A549 treated with Hydrocortisone at 1 μM for 4 hours (cell line): Measurements from ENCODE around the gene ZNF460. TPM values are rescaled to one million over a fixed set of nuclear protein-coding genes. Genes with fewer than 3 reads are reported as not detected.

ENCODE experiments used
- total RNA-seq: library from RNA; stranded (reverse); fragments of 200-300 nt; extraction: Qiagen RNA extraction; gene quantifications from 5 replicates; pipeline ENCODE4 v1.2.3, GENCODE V29; 2022

Gene ZNF460
- total RNA-seq = 0.76 to 1.3 TPM (median 1.1 TPM) in 5 replicates

GRCh38 chr19:57280165-57280961 lies at the start of gene ZNF460:
Gene ZNF460 (plus strand): TSS chr19:57280485. CDS start chr19:57280807, 322 bp downstream.

GRCh38 chr19:57240311-57241090 lies 39.8 kb upstream of the ZNF460 start, which contains the start of gene ZNF805:
Gene ZNF805 (plus strand): TSS chr19:57240632. CDS start chr19:57240892, 260 bp downstream.

GRCh38 chr19:57320180-57321084 lies 40.1 kb downstream of the ZNF460 start, which contains the start of gene ZNF543:
Gene ZNF543 (plus strand): TSS chr19:57320472. CDS start chr19:57320854, 382 bp downstream.

Other genes with a start within 250 kb of the ZNF460 start
- not detected in 5 replicates for gene USP29, start 160.5 kb upstream of the ZNF460 start, total RNA-seq
- gene ZIM3, start 135.3 kb upstream of the ZNF460 start, total RNA-seq = not detected in 5 replicates
- gene DUXA, start 113.0 kb upstream of the ZNF460 start, total RNA-seq = 0.14 TPM in 1 of 5 replicates, not detected in the others
- gene ZNF264, start 89.0 kb upstream of the ZNF460 start, total RNA-seq = 6.9 to 9.4 TPM (median 7.6 TPM) in 5 replicates
- 0.13 to 0.46 TPM (median 0.28 TPM) in 5 replicates for gene AURKC, start 49.5 kb upstream of the ZNF460 start, total RNA-seq
- gene ZNF805, start 39.9 kb upstream of the ZNF460 start, total RNA-seq = 1.1 to 2.5 TPM (median 2.0 TPM) in 5 replicates
- 0.99 to 2.0 TPM (median 1.4 TPM) in 5 replicates for gene ZNF543, start 40.0 kb downstream of the ZNF460 start, total RNA-seq
- gene ZNF304, start 70.8 kb downstream of the ZNF460 start, total RNA-seq = 2.0 to 2.9 TPM (median 2.2 TPM) in 5 replicates
- gene TRAPPC2B, start 83.1 kb downstream of the ZNF460 start, total RNA-seq = 11.8 to 16.4 TPM (median 15.0 TPM) in 5 replicates
- 1.0 to 2.5 TPM (median 1.4 TPM) in 5 replicates for gene ZNF547, start 83.1 kb downstream of the ZNF460 start, total RNA-seq
- 3.2 to 5.6 TPM (median 4.0 TPM) in 5 replicates for gene ZNF548, start 109.4 kb downstream of the ZNF460 start, total RNA-seq
- gene ZNF17, start 130.7 kb downstream of the ZNF460 start, total RNA-seq = 4.2 to 7.7 TPM (median 5.6 TPM) in 5 replicates
- gene ZNF749, start 154.8 kb downstream of the ZNF460 start, total RNA-seq = 12.6 to 16.4 TPM (median 15.3 TPM) in 5 replicates
- gene VN1R1, start 176.7 kb downstream of the ZNF460 start, total RNA-seq = 0.05 to 0.08 TPM (median 0.06 TPM) in 4 of 5 replicates, not detected in the other
- gene ZNF772, start 197.1 kb downstream of the ZNF460 start, total RNA-seq = 1.0 to 2.9 TPM (median 1.4 TPM) in 5 replicates
- gene ZNF419, start 207.3 kb downstream of the ZNF460 start, total RNA-seq = 6.1 to 7.8 TPM (median 6.5 TPM) in 5 replicates
- gene ZNF773, start 219.5 kb downstream of the ZNF460 start, total RNA-seq = 4.4 to 7.4 TPM (median 4.7 TPM) in 5 replicates
- gene ZNF549, start 246.9 kb downstream of the ZNF460 start, total RNA-seq = 1.3 to 2.2 TPM (median 1.7 TPM) in 5 replicates